Uterus (tissue), 2 donors: Measurements from ENCODE around the gene TUBA8.

Experiments
- CTCF ChIP-seq, 4 experiments: fragments of 200-600 bp in 2 of 4; fragments of 450-650 bp in 2 of 4; sonication (generic) in 2 of 4; IDR thresholded peaks; one replicate each; pipeline ENCODE4 v1.5.1; 2016 to 2019; ENCODE audit warnings: antibody characterized with exemption in 4 of 4, mild to moderate bottlenecking in 2 of 4, moderate library complexity in 1 of 4
- POLR2A ChIP-seq, 2 donors: fragments of 450-650 bp; IDR thresholded peaks; one replicate each; pipeline ENCODE4 v1.6.1; 2016; ENCODE audit warnings: antibody characterized with exemption in 2 of 2, mild to moderate bottlenecking in 1 of 2, moderate library complexity in 1 of 2

GRCh38 chr22:18064636-18065035 lies 46.0 kb upstream of the TUBA8 start:
- TF ChIP-seq CTCF (IDR thresholded peaks at IDR 0.05) (no peak), POLR2A (IDR thresholded peaks at IDR 0.05) (no peak)
